WTC11 (cell line): ENCODE results near the gene MGAT4A. TPM values are rescaled to one million over a fixed set of nuclear protein-coding genes. Genes with fewer than 3 reads are reported as not detected.

ENCODE experiments used
- ATAC-seq: fragments of 200-7000 bp; cut with Tn5 transposase; 2 replicates; pipeline ENCODE4 v1.10.0; 2021; ENCODE audit warnings: mild to moderate bottlenecking, moderate library complexity
- CTCF ChIA-PET: fragments of 300-600 bp; sonication (Branson Sonifier 250); formaldehyde crosslinking; loops from one replicate; lab custom pipeline; 2021; ENCODE audit warnings: antibody characterized with exemption; lab: Charles Lee
- POLR2A ChIA-PET: fragments of 350-600 bp; sonication (Branson Sonifier 250); formaldehyde crosslinking; loops from one replicate; lab custom pipeline; 2021; ENCODE audit warnings: antibody characterized with exemption; lab: Charles Lee
- DNase-seq: peaks from one replicate; pipeline ENCODE4 v3.0.0; 2021; ENCODE audit warnings: low spot score
- H3K27ac Mint-ChIP-seq: 2 replicates; pipeline ENCODE4 v1.8.0; 2021; ENCODE audit warnings: mixed read lengths
- H3K27me3 Mint-ChIP-seq: 2 replicates; pipeline ENCODE4 v1.8.0; 2021; ENCODE audit warnings: low read depth, mild to moderate bottlenecking, moderate library complexity, mixed read lengths
- H3K36me3 Mint-ChIP-seq: 2 replicates; pipeline ENCODE4 v1.8.0; 2021; ENCODE audit warnings: mixed read lengths
- H3K4me1 Mint-ChIP-seq: 2 replicates; pipeline ENCODE4 v1.8.0; 2022; ENCODE audit warnings: mixed read lengths
- H3K4me3 Mint-ChIP-seq: 2 replicates; pipeline ENCODE4 v1.8.0; 2021; ENCODE audit warnings: mild to moderate bottlenecking, moderate library complexity, mixed read lengths
- H3K9me3 Mint-ChIP-seq: 2 replicates; pipeline ENCODE4 v1.8.0; 2021; ENCODE audit warnings: mixed read lengths
- AR ChIP-seq: fragments of 250-450 bp; sonication (Bioruptor Pico); IDR thresholded peaks from 2 replicates; pipeline ENCODE4 v1.9.0; 2021; ENCODE audit warnings: mild to moderate bottlenecking
- ATF2 ChIP-seq: sonication (generic); formaldehyde crosslinking; IDR thresholded peaks from 2 replicates; pipeline ENCODE4 v1.8.1; 2022; ENCODE audit warnings: low read depth, missing genetic modification reagents, borderline replicate concordance
- E2F5 ChIP-seq: sonication (generic); formaldehyde crosslinking; IDR thresholded peaks from 2 replicates; pipeline ENCODE4 v1.8.1; 2022; ENCODE audit warnings: mild to moderate bottlenecking, moderate library complexity, missing genetic modification reagents
- ETV6 ChIP-seq: sonication (generic); formaldehyde crosslinking; IDR thresholded peaks from 2 replicates; pipeline ENCODE4 v1.8.1; 2022; ENCODE audit warnings: mild to moderate bottlenecking, missing genetic modification reagents
- FOXP4 ChIP-seq: sonication (generic); formaldehyde crosslinking; IDR thresholded peaks from 2 replicates; pipeline ENCODE4 v1.8.0; 2022; ENCODE audit warnings: mild to moderate bottlenecking, missing genetic modification reagents
- IRF2 ChIP-seq: sonication (generic); formaldehyde crosslinking; IDR thresholded peaks from 2 replicates; pipeline ENCODE4 v1.8.0; 2022; ENCODE audit warnings: low read depth, missing genetic modification reagents, borderline replicate concordance
- KAT7 ChIP-seq: sonication (generic); formaldehyde crosslinking; IDR thresholded peaks from 2 replicates; pipeline ENCODE4 v1.8.1; 2023; ENCODE audit warnings: missing genetic modification reagents, mild to moderate bottlenecking, borderline replicate concordance
- MAX ChIP-seq: sonication (generic); formaldehyde crosslinking; IDR thresholded peaks from 2 replicates; pipeline ENCODE4 v1.8.0; 2022; ENCODE audit warnings: mild to moderate bottlenecking, missing genetic modification reagents
- NFE2L1 ChIP-seq: sonication (generic); formaldehyde crosslinking; IDR thresholded peaks from 2 replicates; pipeline ENCODE4 v1.8.1; 2023; ENCODE audit warnings: missing genetic modification reagents
- SP1 ChIP-seq: sonication (generic); formaldehyde crosslinking; conservative IDR thresholded peaks from 2 replicates; pipeline ENCODE4 v1.8.1; 2022; ENCODE audit warnings: missing genetic modification reagents
- ZNF121 ChIP-seq: sonication (generic); formaldehyde crosslinking; IDR thresholded peaks from 2 replicates; pipeline ENCODE4 v1.8.0; 2023; ENCODE audit warnings: missing genetic modification reagents
- total RNA-seq: library from RNA; stranded (reverse); gene quantifications from 3 replicates; pipeline ENCODE4 v1.2.3, GENCODE V29; 2021
- TF ChIP-seq, protein P1 (sequence below): sonication (generic); formaldehyde crosslinking; IDR thresholded peaks from 2 replicates; pipeline ENCODE4 v1.8.0; 2022; ENCODE audit warnings: missing genetic modification reagents

MGAT4A gene
- total RNA-seq, 1 experiment from 2014 or later: 6.7 TPM

GRCh38 chr2:98577313-98577712 is 153.6 kb downstream of the MGAT4A start:
- no peak overlapping the region for H3K27ac Mint-ChIP-seq
- no peak for ATAC-seq
- no peak for DNase-seq
- H3K4me3 Mint-ChIP-seq: no peak overlapping the region
- H3K4me1 Mint-ChIP-seq: no peaks in the 10 kb centered on the region
- H3K36me3 Mint-ChIP-seq: peaks cover 21% of the 10 kb centered on the region
- CTCF ChIA-PET: interaction anchor here (1.3 kb wide), 1 partner anchor 8 kb away, joined by 7 read pairs; no protein-coding TSS in a partner anchor
- TF ChIP-seq E2F5: no peak
- no peak for TF ChIP-seq MAX (CRISPR knock-in tag)
- no peak for TF ChIP-seq ETV6 (CRISPR knock-in tag)
- no peak for TF ChIP-seq SP1
- TF ChIP-seq IRF2: no peak
- no peak for TF ChIP-seq ATF2 (CRISPR knock-in tag)
- TF ChIP-seq, protein P1, sequence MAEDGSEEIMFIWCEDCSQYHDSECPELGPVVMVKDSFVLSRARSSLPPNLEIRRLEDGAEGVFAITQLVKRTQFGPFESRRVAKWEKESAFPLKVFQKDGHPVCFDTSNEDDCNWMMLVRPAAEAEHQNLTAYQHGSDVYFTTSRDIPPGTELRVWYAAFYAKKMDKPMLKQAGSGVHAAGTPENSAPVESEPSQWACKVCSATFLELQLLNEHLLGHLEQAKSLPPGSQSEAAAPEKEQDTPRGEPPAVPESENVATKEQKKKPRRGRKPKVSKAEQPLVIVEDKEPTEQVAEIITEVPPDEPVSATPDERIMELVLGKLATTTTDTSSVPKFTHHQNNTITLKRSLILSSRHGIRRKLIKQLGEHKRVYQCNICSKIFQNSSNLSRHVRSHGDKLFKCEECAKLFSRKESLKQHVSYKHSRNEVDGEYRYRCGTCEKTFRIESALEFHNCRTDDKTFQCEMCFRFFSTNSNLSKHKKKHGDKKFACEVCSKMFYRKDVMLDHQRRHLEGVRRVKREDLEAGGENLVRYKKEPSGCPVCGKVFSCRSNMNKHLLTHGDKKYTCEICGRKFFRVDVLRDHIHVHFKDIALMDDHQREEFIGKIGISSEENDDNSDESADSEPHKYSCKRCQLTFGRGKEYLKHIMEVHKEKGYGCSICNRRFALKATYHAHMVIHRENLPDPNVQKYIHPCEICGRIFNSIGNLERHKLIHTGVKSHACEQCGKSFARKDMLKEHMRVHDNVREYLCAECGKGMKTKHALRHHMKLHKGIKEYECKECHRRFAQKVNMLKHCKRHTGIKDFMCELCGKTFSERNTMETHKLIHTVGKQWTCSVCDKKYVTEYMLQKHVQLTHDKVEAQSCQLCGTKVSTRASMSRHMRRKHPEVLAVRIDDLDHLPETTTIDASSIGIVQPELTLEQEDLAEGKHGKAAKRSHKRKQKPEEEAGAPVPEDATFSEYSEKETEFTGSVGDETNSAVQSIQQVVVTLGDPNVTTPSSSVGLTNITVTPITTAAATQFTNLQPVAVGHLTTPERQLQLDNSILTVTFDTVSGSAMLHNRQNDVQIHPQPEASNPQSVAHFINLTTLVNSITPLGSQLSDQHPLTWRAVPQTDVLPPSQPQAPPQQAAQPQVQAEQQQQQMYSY: no peak
- no peak for TF ChIP-seq ZNF121
- TF ChIP-seq FOXP4 (CRISPR knock-in tag): no peak
- TF ChIP-seq, all 79 proteins: peak for 0
- no peaks in the 10 kb centered on the region for H3K27me3 Mint-ChIP-seq
- no peaks in the 10 kb centered on the region for H3K9me3 Mint-ChIP-seq
- POLR2A ChIA-PET: interaction anchor here (0.5 to 0.6 kb wide), 2 partner anchors 203 to 856 kb away, joined by 3 to 6 read pairs; no protein-coding TSS in a partner anchor

- Mint-ChIP-seq H3K36me3 (peaks cover 18% of the 10 kb centered on the region), H3K4me3 (no peak overlapping the region), H3K4me1 (no peaks in the 10 kb centered on the region), H3K27me3 (no peaks in the 10 kb centered on the region), H3K27ac (no peak overlapping the region), H3K9me3 (no peaks in the 10 kb centered on the region)
- POLR2A ChIA-PET: interaction anchor here (0.5 to 0.6 kb wide), 2 partner anchors 203 to 856 kb away, joined by 3 to 6 read pairs; no protein-coding TSS in a partner anchor
- no peak for ATAC-seq
- CTCF ChIA-PET: interaction anchor here (1.0 to 1.3 kb wide), 2 partner anchors 8 to 25 kb away, joined by 3 to 7 read pairs; no protein-coding TSS in a partner anchor
- no peak for TF ChIP-seq KAT7 (CRISPR knock-in tag)
- no peak for TF ChIP-seq AR (CRISPR knock-in tag)
- no peak for TF ChIP-seq NFE2L1 (CRISPR knock-in tag)
- DNase-seq: no peak
Observed at GRCh38 chr2:98576666-98577312, 154.1 kb downstream of the MGAT4A start.
